Stimulated activated CD4-positive, alpha-beta T cell treated with anti-CD3 and anti-CD28 coated beads, Interleukin-12 subunit alpha, Interleukin-12 subunit beta, amount 100 ng/mL, for 24 hours (primary cell): Measurements from ENCODE around the gene NCAM2.

Source experiments
- DNase-seq, 2 experiments: peaks; one replicate each; pipeline ENCODE4 v3.0.0-alpha.2; 2020; ENCODE audit warnings: low read depth in 2 of 2

NCAM2 gene

GRCh38 chr21:21457077-21457476, 458.9 kb downstream of the NCAM2 start:
- DNase-seq = no peak

GRCh38 chr21:21458124-21458631, 460.0 kb downstream of the NCAM2 start:
- DNase-seq = no peak

GRCh38 chr21:21460979-21461378, 462.8 kb downstream of the NCAM2 start:
- DNase-seq = no peak

- DNase-seq = no peak
Measured at GRCh38 chr21:21463456-21463855, 465.2 kb downstream of the NCAM2 start.

GRCh38 chr21:21464684-21465083, 466.5 kb downstream of the NCAM2 start:
- DNase-seq = no peak

- no peak for DNase-seq
Measured at GRCh38 chr21:21466752-21467151, 468.5 kb downstream of the NCAM2 start.

- no peak for DNase-seq
Measured at GRCh38 chr21:21468003-21468402, 469.8 kb downstream of the NCAM2 start.

GRCh38 chr21:21481239-21481638, 483.0 kb downstream of the NCAM2 start:
- no peak for DNase-seq

GRCh38 chr21:21508859-21509258, 510.6 kb downstream of the NCAM2 start:
- DNase-seq = no peak

GRCh38 chr21:21530680-21531079, 532.5 kb downstream of the NCAM2 start:
- no peak for DNase-seq

- DNase-seq = no peak
Measured at GRCh38 chr21:21547368-21547953, 549.3 kb downstream of the NCAM2 start.

GRCh38 chr21:21559285-21560045, 561.3 kb downstream of the NCAM2 start:
- DNase-seq = no peak
